ENCODE data around the gene PDE9A. TPM values are rescaled to one million over a fixed set of nuclear protein-coding genes. Genes with fewer than 3 reads are reported as not detected.

The PDE9A gene
- total and polyA plus RNA-seq, 2 experiments from 2014 or later = 26.5 to 31.1 TPM

DNA sequence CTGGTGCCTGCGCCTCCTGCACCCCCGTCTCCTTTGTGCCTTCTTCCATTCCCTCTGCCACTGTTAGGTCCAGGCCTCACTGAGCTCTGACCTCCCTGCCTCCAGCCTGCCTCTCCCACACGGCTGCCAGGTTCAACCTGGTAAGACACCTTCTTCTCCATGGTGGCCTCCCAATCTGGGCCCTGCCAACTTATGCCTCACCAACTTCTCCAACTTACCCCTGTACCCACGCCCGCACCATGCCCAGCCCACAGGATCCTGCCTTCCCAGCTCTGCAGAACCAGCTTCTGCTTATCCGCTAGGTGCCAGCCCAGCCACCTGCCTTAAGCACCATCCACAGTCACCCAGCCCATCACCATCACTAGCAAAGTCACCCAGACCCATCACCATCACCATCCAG, 37.2 kb downstream of the PDE9A start (continued):
- no peak for TF ChIP-seq ZNF462 (CRISPR knock-in tag; IDR thresholded peaks at IDR 0.05)
- TF ChIP-seq CREB1 (CRISPR knock-in tag; IDR thresholded peaks at IDR 0.05; ENCODE audit: low read depth) = no peak
- no peak for TF ChIP-seq ZNF331 (CRISPR knock-in tag; IDR thresholded peaks at IDR 0.05; ENCODE audit: low read depth)
- no peak for TF ChIP-seq STAT1 (IDR thresholded peaks at IDR 0.05; ENCODE audit: unreplicated experiment)
- TF ChIP-seq POLR2AphosphoS5 (IDR thresholded peaks at IDR 0.05; ENCODE audit: low read depth) = no peak
- no peak for TF ChIP-seq JUNB (IDR thresholded peaks at IDR 0.05; ENCODE audit: unreplicated experiment)
- TF ChIP-seq ETS1 (IDR thresholded peaks at IDR 0.05) = no peak

GRCh38 chr21:42691901-42692559, 38.6 kb downstream of the PDE9A start:
- H3K4me3 Mint-ChIP-seq = no peak overlapping the region
- 0 out of 2 replicates have a peak, but pooled peaks cover 4% of the 10 kb centered on the region for H3K36me3 ChIP-seq (ENCODE audit: insufficient read depth)

More at GRCh38 chr21:42691901-42692559, 38.6 kb downstream of the PDE9A start:
- Histone ChIP-seq H2AFZ (no peak overlapping the region), H3K79me2 (replicated peaks; ENCODE audit: insufficient read depth) (no peaks in the 10 kb centered on the region), H3K4me3 (no peak overlapping the region), H3K4me1 (ENCODE audit: insufficient read depth) (no peaks in the 10 kb centered on the region), H3K4me2 (no peak overlapping the region), H3K27ac (ENCODE audit: low read depth) (no peak overlapping the region), H4K20me1 (replicated peaks; ENCODE audit: insufficient read depth) (0 out of 2 replicates have a peak, but pooled peaks cover 4% of the 10 kb centered on the region), H3K9me2 (ENCODE audit: insufficient read depth) (peaks cover 9% of the 10 kb centered on the region), H3K27me3 (ENCODE audit: insufficient read depth) (no peaks in the 10 kb centered on the region), H3F3A (replicated peaks; ENCODE audit: low read depth) (no peaks in the 10 kb centered on the region)
- no peak for TF ChIP-seq EZH2 (IDR thresholded peaks at IDR 0.05; ENCODE audit: low read depth, unreplicated experiment)
- TF ChIP-seq, protein P1, sequence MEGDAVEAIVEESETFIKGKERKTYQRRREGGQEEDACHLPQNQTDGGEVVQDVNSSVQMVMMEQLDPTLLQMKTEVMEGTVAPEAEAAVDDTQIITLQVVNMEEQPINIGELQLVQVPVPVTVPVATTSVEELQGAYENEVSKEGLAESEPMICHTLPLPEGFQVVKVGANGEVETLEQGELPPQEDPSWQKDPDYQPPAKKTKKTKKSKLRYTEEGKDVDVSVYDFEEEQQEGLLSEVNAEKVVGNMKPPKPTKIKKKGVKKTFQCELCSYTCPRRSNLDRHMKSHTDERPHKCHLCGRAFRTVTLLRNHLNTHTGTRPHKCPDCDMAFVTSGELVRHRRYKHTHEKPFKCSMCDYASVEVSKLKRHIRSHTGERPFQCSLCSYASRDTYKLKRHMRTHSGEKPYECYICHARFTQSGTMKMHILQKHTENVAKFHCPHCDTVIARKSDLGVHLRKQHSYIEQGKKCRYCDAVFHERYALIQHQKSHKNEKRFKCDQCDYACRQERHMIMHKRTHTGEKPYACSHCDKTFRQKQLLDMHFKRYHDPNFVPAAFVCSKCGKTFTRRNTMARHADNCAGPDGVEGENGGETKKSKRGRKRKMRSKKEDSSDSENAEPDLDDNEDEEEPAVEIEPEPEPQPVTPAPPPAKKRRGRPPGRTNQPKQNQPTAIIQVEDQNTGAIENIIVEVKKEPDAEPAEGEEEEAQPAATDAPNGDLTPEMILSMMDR (conservative IDR thresholded peaks at IDR 0.05; ENCODE audit: low read depth in 2 of 2) = no peak
- Mint-ChIP-seq H3K27me3 (ENCODE audit: insufficient read depth, low read depth, poor library complexity) (peaks cover 10% of the 10 kb centered on the region), H3K9me3 (no peaks in the 10 kb centered on the region), H3K36me3 (ENCODE audit: low read depth) (peaks cover 24% of the 10 kb centered on the region), H3K27ac (no peak overlapping the region), H3K4me1 (no peaks in the 10 kb centered on the region; the same call in 2 of the 3 replicates)
- no peak for ATAC-seq
- DNase-seq (ENCODE audit: low spot score) = no peak
